ENCODE results near the gene MAS1L.
"Not testable (repeated sequence)": the region's sequence is repeated elsewhere in the genome, so short reads cannot be mapped to it uniquely, and the experiment has no call there.

The MAS1L gene

DNA sequence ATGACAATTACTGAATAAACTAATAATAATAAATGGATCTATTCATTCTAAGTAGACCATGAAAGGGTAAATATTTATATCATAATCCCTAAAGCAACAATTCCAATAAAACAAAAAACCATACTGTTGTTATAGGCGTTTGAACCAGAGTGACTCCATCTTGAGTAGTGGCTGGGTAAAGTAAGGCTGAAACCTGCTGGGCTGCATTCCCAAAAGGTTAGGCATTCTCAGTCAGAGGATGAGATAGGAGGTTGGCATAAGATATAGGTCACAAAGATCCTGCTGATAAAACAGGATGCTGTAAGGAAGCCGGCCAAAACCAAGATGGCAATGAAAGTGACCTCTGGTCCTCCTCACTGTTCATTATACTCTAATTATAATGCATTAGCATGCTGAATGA, 22.5 kb downstream of the MAS1L start:
- Mint-ChIP-seq H3K4me1 (no peaks in the 10 kb centered on the region), H3K36me3 (ENCODE audit: insufficient read depth) (no peaks in the 10 kb centered on the region), H3K27ac (ENCODE audit: low read depth) (no peak overlapping the region), H3K4me3 (no peak overlapping the region), H3K9me3 (no peaks in the 10 kb centered on the region), H3K27me3 (peaks cover 55% of the 10 kb centered on the region)
- no peak for DNase-seq (ENCODE audit: low spot score in 2 of 2)
- ATAC-seq (replicated peaks; ENCODE audit: extremely low read depth, poor library complexity, severe bottlenecking), result no peak

GRCh38 chr6:29462022-29462421, 25.7 kb downstream of the MAS1L start:
- no peaks in the 10 kb centered on the region for H3K9me3 Mint-ChIP-seq
- no peaks in the 10 kb centered on the region for H3K36me3 Mint-ChIP-seq (ENCODE audit: insufficient read depth)
- peaks cover 35% of the 10 kb centered on the region for H3K27me3 Mint-ChIP-seq
- no peak overlapping the region for H3K4me3 Mint-ChIP-seq
- no peak overlapping the region for H3K27ac Mint-ChIP-seq (ENCODE audit: low read depth)
- no peak for ATAC-seq (replicated peaks; ENCODE audit: extremely low read depth, poor library complexity, severe bottlenecking)
- no peaks in the 10 kb centered on the region for H3K4me1 Mint-ChIP-seq
- no peak for DNase-seq (ENCODE audit: low spot score in 2 of 2)

DNA sequence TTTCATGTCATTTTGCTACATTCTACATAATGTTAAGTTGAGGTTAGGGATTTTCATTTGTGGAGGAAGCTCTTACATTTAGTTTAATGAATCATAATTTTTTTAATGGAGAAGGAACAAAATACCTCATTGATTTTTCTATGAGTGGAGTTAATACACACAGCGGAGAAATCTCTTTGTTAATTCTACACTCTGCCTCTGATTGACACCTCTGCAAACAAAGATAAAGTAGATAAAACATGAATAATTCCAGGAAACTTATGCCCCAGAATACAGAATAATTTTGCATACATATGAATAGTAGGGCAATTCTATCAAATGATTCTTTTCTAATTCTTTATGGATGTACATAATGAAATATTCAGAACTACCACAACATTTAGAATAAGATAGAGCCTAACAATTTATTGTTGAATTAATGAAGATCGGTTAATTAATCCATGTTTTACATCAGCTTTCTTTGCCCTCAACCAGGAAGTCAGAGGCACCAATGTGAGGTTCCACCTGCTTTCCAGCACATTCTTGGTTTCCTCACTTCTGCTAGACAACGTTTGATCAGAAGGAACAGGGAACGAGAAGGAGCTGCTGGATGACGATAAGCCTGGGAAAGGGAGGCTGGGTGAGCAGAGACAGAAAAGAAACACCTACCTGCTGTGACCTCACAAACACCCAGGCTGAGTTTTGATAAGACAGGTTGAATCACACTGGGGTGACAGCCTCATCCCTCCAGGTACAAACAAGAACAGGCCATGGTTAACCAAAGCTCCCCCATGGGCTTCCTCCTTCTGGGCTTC, 26.5 kb downstream of the MAS1L start:
- Mint-ChIP-seq H3K27me3 (peaks cover 35% of the 10 kb centered on the region), H3K4me1 (no peaks in the 10 kb centered on the region), H3K4me3 (no peak overlapping the region), H3K27ac (ENCODE audit: low read depth) (no peak overlapping the region), H3K9me3 (no peaks in the 10 kb centered on the region), H3K36me3 (ENCODE audit: insufficient read depth) (no peaks in the 10 kb centered on the region)
- ATAC-seq (replicated peaks; ENCODE audit: extremely low read depth, poor library complexity, severe bottlenecking) (no peak), DNase-seq (ENCODE audit: low spot score in 2 of 2) (no peak)

DNA sequence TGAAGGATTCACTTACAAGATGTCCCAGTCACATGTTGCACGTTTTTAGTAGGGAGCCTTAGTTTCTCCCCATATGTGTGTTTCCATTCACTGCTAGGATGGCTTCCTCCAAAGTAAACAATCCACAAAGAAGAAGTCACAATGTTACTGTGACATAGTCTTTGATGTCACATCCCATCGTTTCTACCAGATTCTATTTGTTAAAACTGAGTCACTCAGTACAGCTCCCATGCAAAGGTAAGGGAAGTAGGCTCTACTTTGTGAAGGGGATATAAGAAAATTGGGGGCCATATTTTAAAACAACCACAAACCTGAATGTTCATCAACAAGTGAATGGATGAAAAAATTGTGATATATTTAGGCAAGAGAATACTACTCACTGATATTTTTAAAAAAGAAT, 30.8 kb downstream of the MAS1L start, which contains the start of the genes OR11A1 and OR2H1:
OR11A1 (minus strand) TSS at position 101 of the 400 bp plus-strand sequence. CDS start 29,430 bp downstream, outside the sequence.
OR2H1 (plus strand) TSS at position 185 of the 400 bp plus-strand sequence. CDS start 4,615 bp downstream, outside the sequence.
- ATAC-seq (replicated peaks; ENCODE audit: extremely low read depth, poor library complexity, severe bottlenecking), result no peak
- no peaks in the 10 kb centered on the region for H3K9me3 Mint-ChIP-seq
- H3K27ac Mint-ChIP-seq (ENCODE audit: low read depth), result no peak within 1 kb of the TSS
- DNase-seq (ENCODE audit: low spot score in 2 of 2), result no peak
- H3K27me3 Mint-ChIP-seq, result peaks cover 12% of the 10 kb centered on the region
- H3K4me3 Mint-ChIP-seq, result no peak within 1 kb of the TSS
- no peaks in the 10 kb centered on the region for H3K4me1 Mint-ChIP-seq
- H3K36me3 Mint-ChIP-seq (ENCODE audit: insufficient read depth), result no peaks in the 10 kb centered on the region

DNA sequence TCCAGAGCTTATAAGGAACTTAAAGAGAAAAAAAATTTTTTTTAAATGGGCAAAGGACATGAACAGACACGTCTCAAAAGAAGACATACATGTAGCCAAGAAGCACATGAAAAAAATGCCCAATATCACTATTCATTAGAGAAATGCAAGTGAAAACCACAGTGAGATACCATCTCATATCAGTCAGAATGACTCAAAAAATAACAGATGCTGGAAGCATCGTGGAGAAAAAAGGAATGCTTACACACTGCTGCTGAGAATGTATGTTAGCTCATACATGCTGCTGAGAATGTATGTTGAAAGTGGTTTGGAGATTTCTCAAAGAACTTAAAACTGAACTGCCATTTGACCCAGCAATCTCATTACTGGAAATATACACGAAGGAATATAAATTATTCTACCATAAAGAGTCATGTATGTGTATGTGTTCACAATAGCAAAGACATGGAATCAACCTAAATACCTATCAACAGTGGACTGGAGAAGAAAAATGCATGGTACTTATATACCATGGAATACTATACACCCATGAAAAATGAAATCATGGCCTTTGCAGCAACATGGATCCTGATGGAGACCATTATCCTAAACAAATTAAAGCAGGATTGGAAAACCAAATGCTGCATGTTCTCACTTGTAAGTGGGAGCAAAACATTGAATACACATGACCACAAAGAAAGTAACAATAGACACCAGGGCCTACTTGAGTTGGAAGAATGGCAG, 36.1 kb downstream of the MAS1L start:
- H3K27me3 Mint-ChIP-seq, result peaks cover 58% of the 10 kb centered on the region

GRCh38 chr6:29447670-29448069, 40.1 kb downstream of the MAS1L start:
- Mint-ChIP-seq H3K27me3 (peaks cover 97% of the 10 kb centered on the region), H3K4me1 (no peaks in the 10 kb centered on the region), H3K9me3 (peaks cover 8% of the 10 kb centered on the region), H3K36me3 (ENCODE audit: insufficient read depth) (no peaks in the 10 kb centered on the region), H3K4me3 (no peak overlapping the region), H3K27ac (ENCODE audit: low read depth) (no peak overlapping the region)
- no peak for ATAC-seq (replicated peaks; ENCODE audit: extremely low read depth, poor library complexity, severe bottlenecking)
- no peak for DNase-seq (ENCODE audit: low spot score in 2 of 2)

More for the DNA sequence above, 36.1 kb downstream of the MAS1L start:
- Mint-ChIP-seq H3K36me3 (ENCODE audit: insufficient read depth) (no peaks in the 10 kb centered on the region), H3K9me3 (peaks cover 8% of the 10 kb centered on the region), H3K27ac (ENCODE audit: low read depth) (no peak overlapping the region), H3K4me1 (no peaks in the 10 kb centered on the region), H3K4me3 (no peak overlapping the region)
- DNase-seq (ENCODE audit: low spot score in 2 of 2) (no peak), ATAC-seq (replicated peaks; ENCODE audit: extremely low read depth, poor library complexity, severe bottlenecking) (no peak)

DNA sequence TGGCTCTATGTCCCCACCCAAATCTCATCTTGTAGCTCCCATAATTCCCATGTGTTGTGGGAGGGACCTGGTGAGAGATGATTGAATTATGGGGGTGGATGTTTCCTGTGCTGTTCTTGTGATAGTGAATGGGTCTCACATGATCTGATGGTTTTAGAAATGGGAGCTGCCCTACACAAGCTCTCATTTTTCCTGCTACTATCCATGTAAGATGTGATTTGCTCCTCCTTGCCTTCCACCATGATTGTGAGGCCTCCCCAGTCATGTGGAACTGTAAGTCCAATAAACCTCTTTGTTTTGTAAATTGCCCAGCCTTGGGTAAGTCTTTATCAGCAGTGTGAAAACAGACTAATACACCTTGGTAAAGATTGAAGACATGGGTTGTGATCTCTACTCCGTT, 43.7 kb downstream of the MAS1L start:
- not testable (repeated sequence) for ATAC-seq (replicated peaks; ENCODE audit: extremely low read depth, poor library complexity, severe bottlenecking); DNase-seq (ENCODE audit: low spot score in 2 of 2); H3K4me3 Mint-ChIP-seq; H3K36me3 Mint-ChIP-seq (ENCODE audit: insufficient read depth); H3K9me3 Mint-ChIP-seq; H3K27ac Mint-ChIP-seq (ENCODE audit: low read depth); H3K4me1 Mint-ChIP-seq
- H3K27me3 Mint-ChIP-seq, result peaks cover 97% of the 10 kb centered on the region

- DNase-seq (ENCODE audit: low spot score in 2 of 2), result no peak
- Mint-ChIP-seq H3K4me3 (no peak overlapping the region), H3K27me3 (peaks cover 93% of the 10 kb centered on the region), H3K27ac (ENCODE audit: low read depth) (no peak overlapping the region), H3K36me3 (ENCODE audit: insufficient read depth) (no peaks in the 10 kb centered on the region), H3K9me3 (no peaks in the 10 kb centered on the region), H3K4me1 (no peaks in the 10 kb centered on the region)
- no peak for ATAC-seq (replicated peaks; ENCODE audit: extremely low read depth, poor library complexity, severe bottlenecking)
Measured at GRCh38 chr6:29442719-29443118, 45.0 kb downstream of the MAS1L start.

GRCh38 chr6:29439006-29439405, 48.8 kb downstream of the MAS1L start, which contains the start of gene OR10C1:
Gene OR10C1, plus strand, starts transcription at chr6:29439306. Its CDS starts 710 bp downstream, at chr6:29440016.
- Mint-ChIP-seq H3K27ac (ENCODE audit: low read depth) (no peak within 1 kb of the TSS), H3K27me3 (peaks cover 81% of the 10 kb centered on the region), H3K4me1 (no peaks in the 10 kb centered on the region), H3K9me3 (peaks cover 6% of the 10 kb centered on the region), H3K4me3 (no peak within 1 kb of the TSS), H3K36me3 (ENCODE audit: insufficient read depth) (no peaks in the 10 kb centered on the region)
- DNase-seq (ENCODE audit: low spot score in 2 of 2), result no peak
- ATAC-seq (replicated peaks; ENCODE audit: extremely low read depth, poor library complexity, severe bottlenecking), result no peak

DNA sequence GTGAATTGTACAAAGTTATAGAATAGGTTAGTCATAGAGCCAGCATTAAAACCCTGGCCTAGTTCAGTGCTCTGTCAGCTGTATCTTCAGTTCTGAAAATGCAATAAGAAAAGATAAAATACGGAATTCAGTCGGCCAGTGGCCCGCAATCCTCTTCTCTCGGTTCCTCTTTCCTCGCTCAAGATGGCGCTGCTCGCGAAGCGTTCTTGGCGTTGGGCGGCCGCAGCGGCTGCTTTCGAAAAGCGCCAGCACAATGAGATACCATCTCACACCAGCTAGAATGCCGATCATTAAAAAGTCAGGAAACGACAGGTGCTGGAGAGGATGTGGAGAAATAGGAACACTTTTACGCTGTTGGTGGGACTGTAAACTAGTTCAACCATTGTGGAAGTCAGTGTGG, 51.0 kb downstream of the MAS1L start:
- not testable (repeated sequence) for H3K4me3 Mint-ChIP-seq; ATAC-seq (replicated peaks; ENCODE audit: extremely low read depth, poor library complexity, severe bottlenecking); H3K4me1 Mint-ChIP-seq; DNase-seq (ENCODE audit: low spot score in 2 of 2); H3K27ac Mint-ChIP-seq (ENCODE audit: low read depth); H3K36me3 Mint-ChIP-seq (ENCODE audit: insufficient read depth)
- peaks cover 83% of the 10 kb centered on the region for H3K27me3 Mint-ChIP-seq
- H3K9me3 Mint-ChIP-seq, result peaks cover 10% of the 10 kb centered on the region
